ENCODE results near the gene TBC1D16.
"Not testable (repeated sequence)": the region's sequence is repeated elsewhere in the genome, so short reads cannot be mapped to it uniquely, and the experiment has no call there.

DNA sequence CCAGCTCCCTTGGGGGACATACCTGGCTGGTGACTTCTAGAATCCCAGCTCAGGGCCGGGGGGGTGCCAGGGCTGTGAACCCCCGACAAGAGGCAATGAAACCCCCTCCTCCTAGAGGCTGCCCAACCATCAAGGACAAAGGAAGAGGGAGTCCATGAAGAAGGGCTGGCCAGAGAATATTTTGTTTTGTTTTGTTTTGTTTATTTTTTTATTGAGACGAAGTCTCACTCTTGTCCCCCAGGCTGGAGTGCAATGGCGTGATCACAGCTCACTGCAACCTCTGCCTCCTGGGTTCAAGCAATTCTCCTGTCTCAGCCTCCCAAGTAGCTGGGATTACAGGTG lies 41.5 kb downstream of the TBC1D16 start:
- TF ChIP-seq, protein P1, sequence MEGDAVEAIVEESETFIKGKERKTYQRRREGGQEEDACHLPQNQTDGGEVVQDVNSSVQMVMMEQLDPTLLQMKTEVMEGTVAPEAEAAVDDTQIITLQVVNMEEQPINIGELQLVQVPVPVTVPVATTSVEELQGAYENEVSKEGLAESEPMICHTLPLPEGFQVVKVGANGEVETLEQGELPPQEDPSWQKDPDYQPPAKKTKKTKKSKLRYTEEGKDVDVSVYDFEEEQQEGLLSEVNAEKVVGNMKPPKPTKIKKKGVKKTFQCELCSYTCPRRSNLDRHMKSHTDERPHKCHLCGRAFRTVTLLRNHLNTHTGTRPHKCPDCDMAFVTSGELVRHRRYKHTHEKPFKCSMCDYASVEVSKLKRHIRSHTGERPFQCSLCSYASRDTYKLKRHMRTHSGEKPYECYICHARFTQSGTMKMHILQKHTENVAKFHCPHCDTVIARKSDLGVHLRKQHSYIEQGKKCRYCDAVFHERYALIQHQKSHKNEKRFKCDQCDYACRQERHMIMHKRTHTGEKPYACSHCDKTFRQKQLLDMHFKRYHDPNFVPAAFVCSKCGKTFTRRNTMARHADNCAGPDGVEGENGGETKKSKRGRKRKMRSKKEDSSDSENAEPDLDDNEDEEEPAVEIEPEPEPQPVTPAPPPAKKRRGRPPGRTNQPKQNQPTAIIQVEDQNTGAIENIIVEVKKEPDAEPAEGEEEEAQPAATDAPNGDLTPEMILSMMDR (IDR thresholded peaks at IDR 0.05), result not testable (repeated sequence)
- TF ChIP-seq POLR2A (IDR thresholded peaks at IDR 0.05), result not testable (repeated sequence)

Measured in right lobe of liver (tissue), 4 donors.